Measurements from ENCODE around the gene CD93. TPM values are rescaled to one million over a fixed set of nuclear protein-coding genes. Genes with fewer than 3 reads are reported as not detected.

Gene CD93
- total and polyA plus RNA-seq, 2 donors (not counting 1 experiment from before 2014, with no cell fraction given): 0.01 TPM; not detected in 1

- Histone ChIP-seq H3K79me2 (ENCODE audit: control insufficient read depth, insufficient read depth, low read length) (no peaks in the 10 kb centered on the region), H4K20me1 (ENCODE audit: control insufficient read depth, extremely low read depth, insufficient read depth, low read length) (no peaks in the 10 kb centered on the region), H3K4me3 (replicated peaks in 1 of 4; ENCODE audit: control extremely low read depth in 1 of 4, insufficient read depth in 1 of 4, low read depth in 3 of 4, low read length in 4 of 4) (no peak overlapping the region), H3K36me3 (ENCODE audit: control insufficient read depth, insufficient read depth, low read length) (no peaks in the 10 kb centered on the region), H2AFZ (ENCODE audit: low read length) (no peak overlapping the region), H3K27ac (ENCODE audit: insufficient read depth, low read length) (no peak overlapping the region), H3K9ac (ENCODE audit: insufficient read depth, low read length) (no peak overlapping the region), H3K4me1 (ENCODE audit: control insufficient read depth, extremely low read depth, insufficient read depth, low read length) (no peaks in the 10 kb centered on the region), H3K4me2 (ENCODE audit: extremely low read depth, insufficient read depth, low read length) (no peak overlapping the region), H3K27me3 (ENCODE audit: control insufficient read depth, insufficient read depth, low read length) (peaks cover 14% of the 10 kb centered on the region), H3K9me3 (ENCODE audit: control insufficient read depth, insufficient read depth, low read depth, low read length) (no peaks in the 10 kb centered on the region)
- no peak for DNase-seq (ENCODE audit: low read depth in 2 of 2)
- TF ChIP-seq EZH2 (IDR thresholded peaks at IDR 0.05; ENCODE audit: low read length, missing control alignments) (no peak), CTCF (conservative IDR thresholded peaks at IDR 0.05 in 1 of 2, IDR thresholded peaks at IDR 0.05 in 1 of 2; ENCODE audit: low read depth in 1 of 2, low read length in 2 of 2) (no peak)
Measured at GRCh38 chr20:23039136-23039875, 46.8 kb downstream of the CD93 start.

GRCh38 chr20:23037017-23037481, 49.1 kb downstream of the CD93 start:
- Histone ChIP-seq H3K4me1 (ENCODE audit: control insufficient read depth, extremely low read depth, insufficient read depth, low read length) (no peaks in the 10 kb centered on the region), H3K27me3 (ENCODE audit: control insufficient read depth, insufficient read depth, low read length) (peaks cover 16% of the 10 kb centered on the region), H3K9me3 (ENCODE audit: control insufficient read depth, insufficient read depth, low read depth, low read length) (no peaks in the 10 kb centered on the region), H3K79me2 (ENCODE audit: control insufficient read depth, insufficient read depth, low read length) (no peaks in the 10 kb centered on the region), H4K20me1 (ENCODE audit: control insufficient read depth, extremely low read depth, insufficient read depth, low read length) (no peaks in the 10 kb centered on the region), H3K4me2 (ENCODE audit: extremely low read depth, insufficient read depth, low read length) (no peak overlapping the region), H3K4me3 (replicated peaks in 1 of 4; ENCODE audit: control extremely low read depth in 1 of 4, insufficient read depth in 1 of 4, low read depth in 3 of 4, low read length in 4 of 4) (no peak overlapping the region), H3K36me3 (ENCODE audit: control insufficient read depth, insufficient read depth, low read length) (no peaks in the 10 kb centered on the region), H3K9ac (ENCODE audit: insufficient read depth, low read length) (no peak overlapping the region), H3K27ac (ENCODE audit: insufficient read depth, low read length) (no peak overlapping the region), H2AFZ (ENCODE audit: low read length) (no peak overlapping the region)
- no peak for DNase-seq (ENCODE audit: low read depth in 2 of 2)
- TF ChIP-seq EZH2 (IDR thresholded peaks at IDR 0.05; ENCODE audit: low read length, missing control alignments) (no peak), CTCF (conservative IDR thresholded peaks at IDR 0.05 in 1 of 2, IDR thresholded peaks at IDR 0.05 in 1 of 2; ENCODE audit: low read depth in 1 of 2, low read length in 2 of 2) (no peak)

GRCh38 chr20:23036371-23036770, 49.8 kb downstream of the CD93 start:
- no peaks in the 10 kb centered on the region for H4K20me1 ChIP-seq (ENCODE audit: control insufficient read depth, extremely low read depth, insufficient read depth, low read length)
- no peak overlapping the region for H3K27ac ChIP-seq (ENCODE audit: insufficient read depth, low read length)
- no peak overlapping the region for H3K4me2 ChIP-seq (ENCODE audit: extremely low read depth, insufficient read depth, low read length)
- H3K27me3 ChIP-seq (ENCODE audit: control insufficient read depth, insufficient read depth, low read length): peaks cover 15% of the 10 kb centered on the region
- no peak overlapping the region for H2AFZ ChIP-seq (ENCODE audit: low read length)
- no peaks in the 10 kb centered on the region for H3K79me2 ChIP-seq (ENCODE audit: control insufficient read depth, insufficient read depth, low read length)
- no peaks in the 10 kb centered on the region for H3K36me3 ChIP-seq (ENCODE audit: control insufficient read depth, insufficient read depth, low read length)
- no peaks in the 10 kb centered on the region for H3K9me3 ChIP-seq (ENCODE audit: control insufficient read depth, insufficient read depth, low read depth, low read length)
- no peak overlapping the region for H3K9ac ChIP-seq (ENCODE audit: insufficient read depth, low read length)
- no peak overlapping the region for H3K4me3 ChIP-seq (replicated peaks in 1 of 4; ENCODE audit: control extremely low read depth in 1 of 4, insufficient read depth in 1 of 4, low read depth in 3 of 4, low read length in 4 of 4)
- H3K4me1 ChIP-seq (ENCODE audit: control insufficient read depth, extremely low read depth, insufficient read depth, low read length): no peaks in the 10 kb centered on the region
- no peak for DNase-seq (ENCODE audit: low read depth in 2 of 2)
- TF ChIP-seq EZH2 (IDR thresholded peaks at IDR 0.05; ENCODE audit: low read length, missing control alignments) (no peak), CTCF (conservative IDR thresholded peaks at IDR 0.05 in 1 of 2, IDR thresholded peaks at IDR 0.05 in 1 of 2; ENCODE audit: low read depth in 1 of 2, low read length in 2 of 2) (no peak)
